Neural crest cell (in vitro differentiated cells): ENCODE results near the gene CSF3. TPM values are rescaled to one million over a fixed set of nuclear protein-coding genes. Genes with fewer than 3 reads are reported as not detected.

ENCODE experiments used
- DNase-seq: peaks from one replicate; pipeline ENCODE4 v3.0.0; 2021; ENCODE audit warnings: low read depth, mixed read lengths, low spot score
- H3K27ac Mint-ChIP-seq: one replicate; pipeline ENCODE4 v1.8.0; 2021; ENCODE audit warnings: mild to moderate bottlenecking, mixed read lengths; ENCODE audit not compliant: unreplicated experiment
- H3K27me3 Mint-ChIP-seq: 2 replicates; pipeline ENCODE4 v1.8.0; 2021; ENCODE audit warnings: low read depth, mild to moderate bottlenecking, mixed read lengths
- H3K36me3 Mint-ChIP-seq: 2 replicates; pipeline ENCODE4 v1.8.0; 2021; ENCODE audit warnings: low read depth, mild to moderate bottlenecking, mixed read lengths
- H3K4me1 Mint-ChIP-seq: 2 replicates; pipeline ENCODE4 v1.8.0; 2021; ENCODE audit warnings: mixed read lengths
- H3K4me3 Mint-ChIP-seq: one replicate; pipeline ENCODE4 v1.8.0; 2021; ENCODE audit warnings: mild to moderate bottlenecking, mixed read lengths
- H3K9me3 Mint-ChIP-seq: 2 replicates; pipeline ENCODE4 v1.8.0; 2021; ENCODE audit warnings: mixed read lengths
- total RNA-seq: library from RNA; stranded (reverse); gene quantifications from 2 replicates; pipeline ENCODE4 v1.2.1, GENCODE V29; 2021
- TF ChIP-seq, protein P1 (sequence below): fragments of 200-600 bp; sonication (generic); conservative IDR thresholded peaks from 2 replicates; pipeline ENCODE4 v1.5.0; 2021; ENCODE audit warnings: antibody characterized with exemption, mild to moderate bottlenecking

The CSF3 gene
- total RNA-seq, 1 donor from 2014 or later: not detected

DNA sequence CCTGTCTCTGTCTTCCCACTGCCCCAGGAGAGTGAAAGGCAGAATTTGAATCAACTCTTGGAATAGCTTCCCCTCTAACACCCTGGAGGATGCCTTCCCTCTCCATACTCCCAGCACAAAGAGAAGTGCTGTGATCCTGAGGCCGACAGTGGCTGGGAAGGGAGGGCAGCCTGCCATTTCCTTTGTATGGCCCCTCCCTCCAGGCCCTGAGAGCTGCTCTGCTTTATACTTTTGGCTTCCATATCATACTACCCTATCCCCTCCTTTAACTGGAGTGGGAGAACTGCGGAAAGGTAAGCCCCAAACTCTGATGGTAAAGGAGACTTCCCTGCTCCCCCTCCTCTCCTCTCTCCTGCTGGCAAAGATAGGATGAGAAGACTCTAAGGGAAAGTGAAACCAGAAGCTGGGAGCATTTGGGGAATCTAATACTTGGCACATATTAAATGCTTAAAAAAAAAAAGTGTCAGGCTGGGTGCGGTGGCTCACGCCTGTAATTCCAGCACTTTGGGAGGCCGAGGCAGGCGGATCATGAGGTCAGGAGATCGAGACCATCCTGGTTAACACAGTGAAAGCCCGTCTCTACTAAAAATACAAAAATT, 43.0 kb downstream of the CSF3 start:
- peak overlapping the region; percentile 76 for H3K4me3 Mint-ChIP-seq
- H3K4me1 Mint-ChIP-seq: peaks cover 19% of the 10 kb centered on the region
- no peaks in the 10 kb centered on the region for H3K9me3 Mint-ChIP-seq
- no peaks in the 10 kb centered on the region for H3K36me3 Mint-ChIP-seq
- peaks cover 39% of the 10 kb centered on the region for H3K27me3 Mint-ChIP-seq
- no peak for DNase-seq
- TF ChIP-seq, protein P1, sequence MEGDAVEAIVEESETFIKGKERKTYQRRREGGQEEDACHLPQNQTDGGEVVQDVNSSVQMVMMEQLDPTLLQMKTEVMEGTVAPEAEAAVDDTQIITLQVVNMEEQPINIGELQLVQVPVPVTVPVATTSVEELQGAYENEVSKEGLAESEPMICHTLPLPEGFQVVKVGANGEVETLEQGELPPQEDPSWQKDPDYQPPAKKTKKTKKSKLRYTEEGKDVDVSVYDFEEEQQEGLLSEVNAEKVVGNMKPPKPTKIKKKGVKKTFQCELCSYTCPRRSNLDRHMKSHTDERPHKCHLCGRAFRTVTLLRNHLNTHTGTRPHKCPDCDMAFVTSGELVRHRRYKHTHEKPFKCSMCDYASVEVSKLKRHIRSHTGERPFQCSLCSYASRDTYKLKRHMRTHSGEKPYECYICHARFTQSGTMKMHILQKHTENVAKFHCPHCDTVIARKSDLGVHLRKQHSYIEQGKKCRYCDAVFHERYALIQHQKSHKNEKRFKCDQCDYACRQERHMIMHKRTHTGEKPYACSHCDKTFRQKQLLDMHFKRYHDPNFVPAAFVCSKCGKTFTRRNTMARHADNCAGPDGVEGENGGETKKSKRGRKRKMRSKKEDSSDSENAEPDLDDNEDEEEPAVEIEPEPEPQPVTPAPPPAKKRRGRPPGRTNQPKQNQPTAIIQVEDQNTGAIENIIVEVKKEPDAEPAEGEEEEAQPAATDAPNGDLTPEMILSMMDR: no peak
- no peak overlapping the region for H3K27ac Mint-ChIP-seq

GRCh38 chr17:40058865-40059264, 43.6 kb downstream of the CSF3 start:
- Mint-ChIP-seq H3K27me3 (peaks cover 39% of the 10 kb centered on the region), H3K36me3 (no peaks in the 10 kb centered on the region), H3K4me3 (peak overlapping the region; percentile 76), H3K9me3 (no peaks in the 10 kb centered on the region), H3K4me1 (peaks cover 21% of the 10 kb centered on the region), H3K27ac (no peak overlapping the region)
- TF ChIP-seq, protein P1: no peak
- no peak for DNase-seq

DNA sequence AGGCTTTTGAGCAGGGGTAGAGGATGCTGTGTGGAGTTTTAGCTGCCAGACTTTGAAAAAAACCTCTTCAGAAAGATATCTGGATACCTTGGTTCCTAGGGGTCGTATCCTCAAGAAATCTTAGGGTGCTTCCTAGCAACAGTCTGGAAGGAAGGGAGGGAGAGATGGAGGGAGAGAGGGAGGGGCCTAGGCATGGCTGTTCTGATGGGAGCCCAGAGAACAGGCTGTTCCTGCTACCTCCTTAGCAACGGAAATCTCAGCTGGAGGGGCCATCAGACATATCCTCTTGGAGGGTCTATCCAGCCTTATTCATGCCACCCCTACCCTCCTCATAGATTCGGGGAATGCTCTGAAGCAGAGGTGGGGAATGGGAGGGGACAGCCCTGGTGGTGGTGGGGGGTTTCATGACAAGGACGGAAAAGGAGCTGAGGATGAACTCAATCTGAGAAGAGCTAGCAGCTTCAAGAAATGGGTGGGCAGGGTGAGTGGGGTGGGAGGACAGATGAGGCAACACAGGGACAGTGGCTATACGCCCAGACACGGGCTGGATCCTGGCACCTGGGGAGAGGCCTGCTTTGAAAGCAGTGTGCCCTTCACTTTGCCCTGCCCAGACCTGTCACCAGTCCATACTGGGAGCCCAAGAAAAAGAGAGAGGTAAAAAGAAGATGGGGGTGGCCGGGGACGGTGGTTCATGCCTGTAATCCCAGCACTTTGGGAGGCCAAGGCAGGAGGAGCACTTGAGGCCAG, 44.7 kb downstream of the CSF3 start:
- Mint-ChIP-seq H3K4me1 (peaks cover 24% of the 10 kb centered on the region), H3K27ac (no peak overlapping the region), H3K36me3 (no peaks in the 10 kb centered on the region), H3K4me3 (peak overlapping the region; percentile 73), H3K9me3 (no peaks in the 10 kb centered on the region), H3K27me3 (peaks cover 39% of the 10 kb centered on the region)
- TF ChIP-seq, protein P1: no peak
- DNase-seq: no peak

GRCh38 chr17:40060887-40061608, 45.8 kb downstream of the CSF3 start:
- TF ChIP-seq, protein P1: no peak
- Mint-ChIP-seq H3K4me1 (peaks cover 33% of the 10 kb centered on the region), H3K9me3 (no peaks in the 10 kb centered on the region), H3K27me3 (peaks cover 39% of the 10 kb centered on the region), H3K4me3 (peak overlapping the region; percentile 85), H3K36me3 (no peaks in the 10 kb centered on the region), H3K27ac (no peak overlapping the region)
- DNase-seq: no peak

GRCh38 chr17:40061609-40062038, 46.4 kb downstream of the CSF3 start:
- H3K36me3 Mint-ChIP-seq: no peaks in the 10 kb centered on the region
- no peak for DNase-seq
- peaks cover 37% of the 10 kb centered on the region for H3K4me1 Mint-ChIP-seq
- no peak overlapping the region for H3K27ac Mint-ChIP-seq
- H3K4me3 Mint-ChIP-seq: peak overlapping the region; percentile 85
- TF ChIP-seq, protein P1: no peak
- no peaks in the 10 kb centered on the region for H3K9me3 Mint-ChIP-seq
- peaks cover 34% of the 10 kb centered on the region for H3K27me3 Mint-ChIP-seq
